Occipital lobe (tissue), 2 donors: ENCODE results near the gene ART3. TPM values are rescaled to one million over a fixed set of nuclear protein-coding genes. Genes with fewer than 3 reads are reported as not detected.
A peak's percentile ranks its signal among the peaks of the same experiment; 100 is the strongest.

Experiments
- DNase-seq: peaks from one replicate; lab custom pipeline; 2025; lab: John Stamatoyannopoulos, UW
- total RNA-seq: library from RNA; depleted of rRNA; stranded (reverse); fragments of >200 nt; gene quantifications from one replicate; pipeline ENCODE4 v1.2.3, GENCODE V29; 2014

The ART3 gene
- total RNA-seq, 1 donor from 2014 or later: 0.78 TPM

DNA sequence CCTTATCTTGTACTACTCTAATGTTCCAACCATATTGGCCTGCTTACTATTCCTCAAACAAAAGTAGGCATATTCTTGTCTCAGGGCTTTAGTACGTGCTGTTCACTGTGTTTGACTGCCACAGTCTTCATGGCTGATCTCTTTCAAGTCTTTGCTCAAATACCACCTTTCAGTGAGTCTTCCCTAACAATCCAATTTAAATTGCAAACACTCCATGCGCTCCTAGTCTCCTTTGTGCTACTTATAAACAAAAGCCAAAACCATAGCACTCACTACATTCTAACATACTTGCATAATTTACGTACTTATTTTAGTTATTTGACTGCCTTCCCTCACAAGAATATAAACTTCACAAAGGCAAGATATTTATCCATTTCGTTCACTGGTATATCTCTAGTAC lies 1.7 kb upstream of the ART3 start:
- no peak for DNase-seq

- no peak for DNase-seq
Measured at GRCh38 chr4:76074993-76075600, 588 bp downstream of the ART3 start.

GRCh38 chr4:76078033-76078613 lies 3.6 kb downstream of the ART3 start:
- peak; percentile 2 for DNase-seq

GRCh38 chr4:76083386-76083988 lies 9.0 kb downstream of the ART3 start:
- DNase-seq: no peak

DNA sequence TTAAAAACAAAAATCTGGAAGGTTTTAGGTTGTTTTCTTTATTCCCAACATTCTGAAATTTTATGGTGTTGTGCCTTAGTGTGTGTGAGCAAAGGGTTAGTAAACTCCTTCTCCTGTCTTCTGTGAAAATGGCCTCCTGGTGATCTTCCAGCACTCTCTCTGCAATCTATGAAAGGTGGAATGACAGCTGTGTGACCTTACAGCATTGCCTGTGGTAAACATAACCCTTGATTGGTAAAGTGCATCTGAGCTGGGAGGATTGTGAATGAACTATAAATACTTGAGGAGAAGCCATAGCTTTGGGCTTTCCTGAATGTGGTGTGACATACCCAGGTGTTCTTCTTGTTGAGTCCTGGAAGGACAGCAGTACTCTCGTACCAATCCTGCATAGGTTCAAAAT lies 10.0 kb downstream of the ART3 start:
- DNase-seq: no peak

DNA sequence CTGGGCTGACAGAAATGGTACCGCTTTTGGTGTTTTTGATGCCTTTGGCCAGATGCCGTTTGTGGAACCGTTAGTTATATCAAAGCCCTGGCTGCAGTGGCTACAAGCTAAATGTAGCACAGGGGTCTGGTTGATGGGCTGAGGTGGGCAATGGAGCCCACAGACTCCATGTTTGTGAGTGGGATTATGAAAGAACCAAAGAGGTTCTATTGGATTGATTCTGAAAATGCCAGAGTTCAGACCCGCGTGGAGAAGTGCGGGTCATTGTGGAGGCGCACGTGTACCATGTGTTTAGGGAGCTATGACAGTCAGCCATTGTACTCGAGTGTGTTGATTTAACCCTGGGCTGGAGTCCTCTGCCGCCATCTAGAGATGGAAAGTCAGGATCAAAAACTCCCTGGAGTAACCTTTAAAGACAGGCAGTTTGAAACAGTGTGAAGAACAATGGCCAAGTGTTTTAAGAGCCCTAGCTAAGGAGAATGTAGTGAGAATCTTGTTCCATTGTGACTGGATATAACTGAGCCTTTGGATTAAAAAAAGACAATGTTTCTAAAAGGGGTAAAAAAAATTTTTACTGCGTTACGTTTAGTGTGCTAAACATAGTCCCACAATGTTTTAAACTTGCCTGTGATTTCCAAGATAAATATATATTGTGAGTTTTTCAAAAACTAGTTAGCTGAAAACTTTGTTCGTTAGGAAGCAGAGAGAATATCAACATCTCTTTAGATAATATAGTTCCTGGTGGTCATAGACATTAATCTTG lies 12.7 kb downstream of the ART3 start:
- DNase-seq: peak; percentile 53

GRCh38 chr4:76088719-76089118 lies 14.2 kb downstream of the ART3 start:
- no peak for DNase-seq

- no peak for DNase-seq
Measured at GRCh38 chr4:76090241-76090691, 15.8 kb downstream of the ART3 start.

DNA sequence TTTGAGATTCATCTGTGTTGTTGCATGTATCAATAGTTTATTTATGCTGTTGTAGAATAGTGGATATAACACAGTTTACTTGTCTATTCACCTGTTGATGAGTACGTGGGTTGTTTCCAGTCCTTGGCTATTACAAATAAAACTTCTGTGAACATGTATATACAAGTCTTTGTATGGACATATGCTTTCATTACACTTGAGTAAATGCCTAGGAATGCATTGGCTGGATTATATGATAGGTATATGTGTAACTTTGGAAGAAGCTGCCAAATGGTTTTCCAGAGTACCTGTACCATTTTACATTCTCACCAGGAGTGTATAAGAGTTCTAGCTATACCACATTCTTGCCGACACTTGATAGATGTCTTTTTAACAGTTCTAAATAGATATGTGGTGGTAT lies 16.5 kb downstream of the ART3 start:
- no peak for DNase-seq

DNA sequence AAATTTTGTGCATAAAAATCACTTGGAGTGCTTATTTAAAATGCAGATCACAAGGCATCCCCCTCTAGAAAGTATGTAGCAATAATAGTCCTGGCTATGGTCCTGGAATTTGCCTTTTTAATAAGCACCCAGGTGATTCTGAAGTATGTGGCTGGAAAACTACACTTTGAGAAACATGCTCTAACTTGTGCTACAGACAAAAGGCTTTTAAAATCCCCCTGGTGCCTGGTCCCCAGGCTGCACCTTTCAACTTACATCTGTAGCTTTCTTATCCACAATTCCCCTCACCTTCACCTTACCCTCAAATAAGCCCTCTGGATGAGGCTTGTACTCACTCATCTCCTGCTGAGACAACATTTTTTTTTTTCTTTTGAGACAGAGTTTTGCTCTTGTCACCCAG lies 21.1 kb downstream of the ART3 start:
- no peak for DNase-seq

DNA sequence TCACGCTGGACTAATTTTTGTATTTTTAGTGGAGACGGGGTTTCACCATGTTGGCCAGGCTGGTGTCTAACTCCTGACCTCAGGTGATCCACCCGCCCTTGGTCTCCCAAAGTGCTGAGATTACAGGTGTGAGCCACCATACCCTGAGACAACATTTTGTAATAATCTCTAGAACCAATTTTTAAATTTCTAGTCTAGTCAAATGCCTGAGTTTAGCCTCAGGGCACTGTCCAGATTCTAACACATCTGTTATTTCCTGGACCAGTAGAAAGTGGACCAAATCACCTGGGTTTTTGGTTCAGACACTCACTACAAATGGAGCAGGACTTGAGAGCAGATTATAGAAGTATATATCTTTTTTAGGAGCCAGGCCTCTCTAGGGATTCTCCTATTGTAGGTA lies 21.6 kb downstream of the ART3 start:
- no peak for DNase-seq

DNA sequence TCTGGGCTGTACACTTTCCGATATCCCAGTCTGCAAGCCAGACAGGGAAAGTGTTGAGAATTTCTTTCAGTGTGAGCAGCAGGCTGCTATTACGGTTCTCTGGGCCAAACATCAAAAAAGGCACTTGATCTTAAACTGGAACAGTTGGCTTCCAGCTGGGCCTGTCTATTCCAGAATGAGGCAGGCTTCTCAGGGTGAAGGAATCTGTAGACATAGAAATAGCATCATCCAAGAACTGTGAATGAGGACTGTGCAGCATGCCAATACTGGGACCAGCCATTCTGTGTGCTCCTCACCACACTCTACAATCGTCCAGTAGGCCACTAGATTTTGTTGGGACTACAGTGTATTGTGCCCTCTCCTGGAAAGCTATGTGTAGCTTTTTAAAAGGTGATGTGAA lies 31.1 kb downstream of the ART3 start:
- peak; percentile 26 for DNase-seq

DNA sequence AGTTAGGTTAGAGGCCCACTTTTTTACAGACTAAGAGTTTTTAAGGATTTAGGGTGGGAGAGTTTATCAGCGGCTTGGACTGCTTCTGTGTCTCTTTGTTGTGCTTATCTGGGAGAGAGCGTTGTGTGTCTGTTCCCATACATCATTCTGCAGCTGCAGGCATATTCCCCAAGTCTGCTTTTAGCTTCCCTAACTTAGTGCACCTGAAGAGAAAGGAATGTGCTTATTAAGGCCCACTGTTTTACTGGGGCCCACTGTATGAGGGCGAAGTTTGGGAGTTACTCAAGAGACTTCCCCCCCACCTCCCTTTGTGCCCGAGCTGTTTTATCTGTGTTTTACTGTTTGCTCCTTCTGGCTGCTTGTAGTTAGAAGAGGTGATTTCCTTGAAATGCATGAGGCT lies 31.9 kb downstream of the ART3 start:
- no peak for DNase-seq

- no peak for DNase-seq
Measured at GRCh38 chr4:76108467-76109181, 34.1 kb downstream of the ART3 start.

DNA sequence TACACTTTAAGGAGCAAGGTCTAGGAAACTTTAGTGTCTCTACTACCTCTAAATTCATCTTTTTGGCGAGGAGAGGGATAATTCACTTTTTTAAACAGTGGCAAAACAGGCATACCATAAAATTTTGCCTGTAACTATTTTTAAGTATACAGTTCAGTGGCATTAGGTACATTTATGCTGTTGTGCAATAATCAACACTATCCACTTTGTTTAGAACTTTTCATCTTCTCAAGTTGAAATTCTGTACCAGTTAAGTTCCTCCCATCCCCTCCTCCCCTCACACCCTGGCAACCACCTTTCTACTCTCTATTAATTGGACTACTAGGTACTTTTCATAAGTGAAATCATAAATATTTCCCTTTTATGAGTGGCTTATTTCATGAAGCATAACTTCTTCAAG lies 42.3 kb downstream of the ART3 start:
- no peak for DNase-seq

- no peak for DNase-seq
Measured at GRCh38 chr4:76117536-76117935, 43.0 kb downstream of the ART3 start.

- no peak for DNase-seq
Measured at GRCh38 chr4:76120199-76120598, 45.7 kb downstream of the ART3 start.

DNA sequence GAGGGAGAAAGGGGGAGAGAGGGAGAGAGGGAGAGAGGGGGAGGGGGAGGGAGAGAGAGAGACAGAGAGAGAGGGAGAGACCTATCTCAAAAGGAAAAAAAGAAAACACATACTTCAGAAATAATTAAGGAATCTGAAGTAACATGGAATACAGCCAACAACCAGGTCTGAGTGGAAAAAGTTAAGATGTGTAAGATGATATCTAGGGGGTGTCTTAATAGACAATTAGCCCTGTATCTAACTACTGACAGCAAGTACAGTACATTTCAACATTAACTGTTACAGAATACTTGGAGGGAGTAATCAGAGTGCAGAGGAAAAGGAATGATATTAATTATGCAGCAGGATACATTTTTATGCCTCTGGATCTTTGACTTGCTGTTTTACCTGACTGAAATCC lies 51.3 kb downstream of the ART3 start:
- DNase-seq: no peak

GRCh38 chr4:76127754-76128153 lies 53.2 kb downstream of the ART3 start:
- no peak for DNase-seq

DNA sequence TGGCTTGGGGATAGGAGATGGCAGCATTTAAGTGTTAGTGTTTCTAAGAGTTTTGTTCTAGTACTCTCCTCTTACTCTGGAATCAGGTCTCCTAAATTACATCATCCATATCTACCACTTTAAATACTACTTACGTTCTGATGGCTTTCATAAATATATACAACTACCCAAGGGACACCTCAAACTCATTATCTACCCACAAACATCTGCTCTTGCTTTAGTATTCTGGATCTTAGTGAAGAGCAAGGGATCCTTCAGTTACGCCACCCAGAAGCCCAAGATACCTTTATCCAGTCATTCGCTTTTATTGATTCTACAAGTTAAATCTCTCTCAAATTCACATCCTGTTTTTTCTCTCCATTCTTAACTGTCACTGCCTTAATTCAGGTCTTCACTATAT lies 66.7 kb downstream of the ART3 start:
- DNase-seq: no peak

DNA sequence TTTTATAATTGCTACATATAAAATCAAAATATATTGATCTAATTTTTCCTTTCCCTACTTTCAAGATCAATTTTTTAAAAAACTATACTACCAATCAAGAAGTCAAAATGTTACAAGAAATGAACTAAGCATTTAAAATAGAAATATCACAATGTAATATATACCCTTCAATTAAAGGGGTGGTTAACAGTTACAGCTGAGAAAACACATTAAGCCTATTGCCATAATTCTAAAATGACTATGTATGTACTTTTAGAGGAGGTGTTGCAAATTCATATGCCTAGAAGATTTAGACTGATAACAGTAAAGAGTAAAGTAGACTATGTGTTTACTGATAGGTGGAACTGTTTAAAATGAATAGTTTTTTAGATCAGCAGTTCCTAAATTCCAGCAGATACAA lies 70.0 kb downstream of the ART3 start:
- DNase-seq: no peak
